ENCODE measurements around the gene PTPRD. TPM values are rescaled to one million over a fixed set of nuclear protein-coding genes. Genes with fewer than 3 reads are reported as not detected.
A peak's percentile ranks its signal among the peaks of the same experiment; 100 is the strongest.

PTPRD gene
- total RNA-seq, 1 donor from 2014 or later = 6.9 TPM

DNA sequence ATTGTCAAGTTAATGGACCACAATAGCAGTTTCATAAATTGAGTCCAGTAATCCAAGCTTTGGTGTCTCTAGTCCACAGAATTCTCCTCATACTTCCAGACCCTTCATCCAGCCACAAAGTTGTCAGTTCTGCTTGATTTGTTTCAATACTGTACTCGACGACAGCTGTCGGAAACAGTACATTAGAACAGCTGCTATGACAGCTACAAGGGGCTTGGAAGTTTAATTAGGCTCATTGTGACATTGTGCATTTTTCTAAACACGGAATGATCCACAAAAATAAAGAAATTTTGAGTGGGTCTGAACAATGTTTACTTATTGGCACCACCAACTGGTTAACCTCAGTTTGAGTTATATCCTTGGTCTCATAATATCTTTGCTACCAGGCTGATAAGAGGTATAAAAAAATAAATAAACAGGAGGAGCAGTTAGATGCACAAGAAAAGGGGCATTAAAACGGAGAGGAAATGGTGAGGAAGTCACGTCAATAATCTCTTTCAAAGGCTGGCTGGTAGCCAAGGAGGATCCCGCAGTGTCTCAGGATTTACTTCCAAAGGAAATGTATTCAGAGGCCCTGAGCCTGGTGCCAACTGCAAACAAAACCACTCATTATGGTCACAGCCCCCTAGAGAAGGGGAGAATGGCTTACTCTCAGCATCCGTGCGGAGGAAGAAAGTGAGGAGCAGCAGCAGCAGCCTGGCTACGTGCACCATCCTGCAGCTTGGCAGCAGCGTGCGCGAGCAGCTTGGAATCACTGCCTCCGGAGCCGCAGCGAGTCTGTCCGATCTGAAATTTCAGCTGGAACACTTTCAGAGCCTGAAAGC, 1879.5 kb downstream of the PTPRD start:
- TF ChIP-seq, protein P1, sequence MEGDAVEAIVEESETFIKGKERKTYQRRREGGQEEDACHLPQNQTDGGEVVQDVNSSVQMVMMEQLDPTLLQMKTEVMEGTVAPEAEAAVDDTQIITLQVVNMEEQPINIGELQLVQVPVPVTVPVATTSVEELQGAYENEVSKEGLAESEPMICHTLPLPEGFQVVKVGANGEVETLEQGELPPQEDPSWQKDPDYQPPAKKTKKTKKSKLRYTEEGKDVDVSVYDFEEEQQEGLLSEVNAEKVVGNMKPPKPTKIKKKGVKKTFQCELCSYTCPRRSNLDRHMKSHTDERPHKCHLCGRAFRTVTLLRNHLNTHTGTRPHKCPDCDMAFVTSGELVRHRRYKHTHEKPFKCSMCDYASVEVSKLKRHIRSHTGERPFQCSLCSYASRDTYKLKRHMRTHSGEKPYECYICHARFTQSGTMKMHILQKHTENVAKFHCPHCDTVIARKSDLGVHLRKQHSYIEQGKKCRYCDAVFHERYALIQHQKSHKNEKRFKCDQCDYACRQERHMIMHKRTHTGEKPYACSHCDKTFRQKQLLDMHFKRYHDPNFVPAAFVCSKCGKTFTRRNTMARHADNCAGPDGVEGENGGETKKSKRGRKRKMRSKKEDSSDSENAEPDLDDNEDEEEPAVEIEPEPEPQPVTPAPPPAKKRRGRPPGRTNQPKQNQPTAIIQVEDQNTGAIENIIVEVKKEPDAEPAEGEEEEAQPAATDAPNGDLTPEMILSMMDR (IDR thresholded peaks at IDR 0.05) = no peak
- no peaks in the 10 kb centered on the region for H3K36me3 ChIP-seq
- peak overlapping the region; percentile 18 to 57 for H3K4me3 ChIP-seq
- no peaks in the 10 kb centered on the region for H3K27me3 ChIP-seq
- DNase-seq (ENCODE audit: low spot score in 2 of 2) = no peak
- H3K27ac ChIP-seq = peak overlapping the region in 1 of 2 donors; percentile 19
- H3K9me3 ChIP-seq = no peaks in the 10 kb centered on the region
- peaks cover 0 to 5% of the 10 kb centered on the region in 2 donors for H3K4me1 ChIP-seq
- intact Hi-C loops (cut with DNase I) = loop anchor here (5.0 to 10.0 kb wide), 2 partner anchors 119 to 124 kb away; no protein-coding TSS in a partner anchor

DNA sequence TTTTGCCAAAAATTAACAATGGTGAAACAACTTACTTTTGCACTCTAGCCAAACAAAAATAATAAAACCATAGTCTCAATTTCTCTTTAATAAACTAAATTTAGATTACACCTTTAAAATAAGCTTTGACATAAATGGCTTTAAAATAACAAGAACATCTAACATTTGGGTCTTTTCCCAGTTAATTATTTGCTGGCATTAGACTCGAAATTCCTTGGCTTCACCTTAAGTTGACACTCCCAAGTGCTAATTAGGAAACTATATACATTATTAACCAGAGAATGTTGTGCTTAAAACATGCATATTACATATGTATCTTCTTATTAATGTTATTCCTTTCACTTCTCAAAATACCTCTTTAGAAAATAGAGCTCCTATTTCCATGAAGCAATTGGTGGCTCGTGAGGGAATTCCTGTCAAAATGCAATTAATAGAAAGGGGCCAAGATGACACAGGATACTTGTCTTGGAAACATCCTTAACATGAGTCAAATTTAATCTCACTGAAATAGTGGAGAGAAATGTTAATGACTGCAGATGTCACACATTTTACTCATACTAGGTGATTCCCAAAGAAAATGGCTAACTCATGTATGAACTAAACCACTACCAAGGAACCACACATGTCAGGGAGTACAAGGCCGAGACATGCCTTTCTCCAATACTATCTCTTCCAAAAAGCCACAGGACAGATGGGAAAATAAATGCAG, 1880.3 kb downstream of the PTPRD start:
- DNase-seq (ENCODE audit: low spot score in 2 of 2) = no peak
- Histone ChIP-seq H3K27me3 (no peaks in the 10 kb centered on the region), H3K4me1 (peaks cover 0 to 5% of the 10 kb centered on the region in 2 donors), H3K9me3 (no peaks in the 10 kb centered on the region), H3K4me3 (no peak overlapping the region), H3K27ac (no peak overlapping the region), H3K36me3 (no peaks in the 10 kb centered on the region)
- TF ChIP-seq, protein P1 (IDR thresholded peaks at IDR 0.05) = no peak
- intact Hi-C loops (cut with DNase I) = loop anchor here (5.0 to 10.0 kb wide), 2 partner anchors 118 to 125 kb away; no protein-coding TSS in a partner anchor

DNA sequence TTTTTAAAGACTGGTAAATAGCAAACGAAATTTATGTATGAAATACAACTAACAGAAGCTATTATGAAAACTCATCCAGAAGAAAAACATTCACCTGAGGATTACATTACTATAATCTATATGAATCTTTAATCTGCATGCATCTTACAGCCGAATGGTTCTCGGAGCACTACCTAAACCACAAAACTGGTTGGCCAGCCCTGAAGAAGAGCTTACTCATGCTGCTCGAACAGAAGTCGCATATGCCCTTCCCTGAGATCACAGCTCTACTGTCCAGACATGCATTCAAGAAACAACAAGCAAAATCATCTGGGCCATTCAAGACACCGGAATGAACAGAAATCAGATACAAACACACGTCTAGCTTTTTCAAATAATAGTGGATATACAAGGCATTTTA, 1882.2 kb downstream of the PTPRD start:
- no peak overlapping the region for H3K27ac ChIP-seq
- H3K4me1 ChIP-seq = peaks cover 0 to 5% of the 10 kb centered on the region in 2 donors
- no peaks in the 10 kb centered on the region for H3K36me3 ChIP-seq
- intact Hi-C loops (cut with DNase I) = loop anchor here (5.0 to 10.0 kb wide), 2 partner anchors 116 to 127 kb away; no protein-coding TSS in a partner anchor
- no peak for DNase-seq (ENCODE audit: low spot score in 2 of 2)
- H3K27me3 ChIP-seq = no peaks in the 10 kb centered on the region
- TF ChIP-seq, protein P1 (IDR thresholded peaks at IDR 0.05) = no peak
- H3K9me3 ChIP-seq = no peaks in the 10 kb centered on the region
- no peak overlapping the region for H3K4me3 ChIP-seq

DNA sequence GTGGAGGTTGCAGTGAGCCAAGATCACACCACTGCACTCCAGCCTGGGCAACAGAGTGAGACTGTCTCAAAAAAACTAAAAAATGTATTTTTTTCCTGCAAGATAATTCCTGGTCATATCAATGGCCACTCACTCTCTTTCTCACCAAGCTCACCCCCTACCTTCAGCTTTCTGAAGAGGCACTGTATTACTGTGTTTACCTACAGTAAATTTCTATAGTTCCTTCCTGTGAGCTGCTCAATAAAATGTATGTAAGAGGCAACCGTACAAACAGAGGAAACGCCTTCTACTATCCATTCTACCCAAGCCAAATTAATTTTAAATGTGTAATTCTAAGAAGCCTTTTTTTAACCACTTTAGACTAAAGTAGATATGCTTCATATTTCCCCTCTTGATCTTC, 1883.9 kb downstream of the PTPRD start:
- intact Hi-C loops (cut with DNase I) = no loop called here
- no peak for DNase-seq (ENCODE audit: low spot score in 2 of 2)

DNA sequence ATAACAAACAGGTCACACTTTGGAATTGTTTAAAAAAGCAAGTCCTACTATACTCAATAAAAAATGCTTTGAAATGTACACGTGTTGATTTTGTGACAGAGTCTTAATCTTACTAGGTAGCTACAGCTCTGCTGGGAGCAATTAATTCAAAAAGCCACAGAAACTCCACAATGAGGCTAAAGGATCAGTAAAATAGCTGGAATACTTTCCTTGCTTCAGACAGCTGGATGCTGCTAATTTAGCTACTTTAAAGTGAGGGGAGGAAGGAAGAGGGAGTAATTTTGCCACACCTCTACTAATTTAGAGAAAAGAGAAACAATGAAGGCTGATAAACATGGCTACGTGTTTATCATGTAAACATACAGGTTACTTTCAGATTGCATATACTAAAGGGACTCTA, 1885.6 kb downstream of the PTPRD start:
- Histone ChIP-seq H3K27me3 (no peaks in the 10 kb centered on the region), H3K36me3 (no peaks in the 10 kb centered on the region), H3K4me1 (peaks cover 0 to 3% of the 10 kb centered on the region in 2 donors), H3K4me3 (no peak overlapping the region), H3K27ac (no peak overlapping the region), H3K9me3 (no peaks in the 10 kb centered on the region)
- DNase-seq (ENCODE audit: low spot score in 2 of 2) = no peak
- TF ChIP-seq, protein P1 (IDR thresholded peaks at IDR 0.05) = no peak
- intact Hi-C loops (cut with DNase I) = no loop called here

More for the DNA sequence above, 1883.9 kb downstream of the PTPRD start:
- peaks cover 3 to 5% of the 10 kb centered on the region in 2 donors for H3K4me1 ChIP-seq
- H3K9me3 ChIP-seq = no peaks in the 10 kb centered on the region
- no peak overlapping the region for H3K4me3 ChIP-seq
- H3K36me3 ChIP-seq = no peaks in the 10 kb centered on the region
- H3K27ac ChIP-seq = no peak overlapping the region
- TF ChIP-seq, protein P1 (IDR thresholded peaks at IDR 0.05) = no peak
- H3K27me3 ChIP-seq = no peaks in the 10 kb centered on the region
